HUDEP-2 (cell line): ENCODE results near the gene SH3GL1.

Source experiments
- DNase-seq, 76 experiments: peaks; one replicate each; lab custom pipeline; 2025; ENCODE audit not compliant: unreplicated experiment in 76 of 76; lab: John Stamatoyannopoulos, UW

The SH3GL1 gene

DNA sequence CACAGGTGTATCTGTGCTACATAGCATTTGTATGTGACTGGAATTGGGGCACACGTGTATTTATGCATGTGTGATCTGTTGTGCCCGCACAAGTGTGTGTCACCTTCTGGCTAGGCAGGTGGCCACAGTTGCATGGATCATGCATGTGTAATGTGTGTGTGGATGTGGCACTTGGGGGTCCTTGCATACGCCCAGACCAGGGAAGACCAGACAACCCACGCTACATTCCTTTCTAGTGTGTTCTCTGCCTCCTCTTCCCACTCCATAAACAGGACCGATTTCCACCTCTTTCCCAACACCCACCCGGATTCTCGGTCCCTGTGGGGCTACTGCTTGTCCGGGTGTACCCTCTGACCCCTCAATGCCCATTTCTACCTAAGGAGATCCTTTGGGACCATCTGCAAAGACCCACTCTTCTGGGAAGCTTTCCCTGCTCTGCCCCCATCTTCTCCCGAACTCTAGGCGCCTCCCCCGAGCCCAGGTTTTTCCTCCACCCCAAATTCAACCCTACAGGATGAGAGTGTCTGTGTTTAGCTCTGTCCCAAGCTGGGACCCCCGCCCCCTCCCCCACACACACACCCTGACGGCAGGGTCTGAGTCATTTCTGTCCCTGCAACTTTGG lies 74.0 kb downstream of the SH3GL1 start:
- DNase-seq = no peak

DNA sequence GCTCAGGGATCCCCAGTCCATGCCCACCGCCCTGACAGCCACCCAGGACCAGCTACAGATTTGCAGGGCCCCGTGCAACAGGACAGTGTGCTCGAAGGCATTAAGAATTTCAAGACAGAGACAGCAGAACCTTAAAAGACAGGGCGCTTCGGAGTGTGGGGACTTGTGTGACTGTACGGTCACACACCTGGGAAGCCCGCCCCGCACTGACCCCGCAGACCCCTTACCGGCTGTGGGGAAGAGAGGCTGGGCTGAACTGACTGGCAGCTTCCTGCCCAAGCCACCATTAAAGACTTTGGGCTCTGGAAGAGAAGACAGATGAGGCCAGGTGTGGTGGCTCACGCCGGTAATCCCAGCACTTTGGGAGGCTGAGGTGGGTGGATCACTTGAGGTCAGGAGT lies 76.1 kb downstream of the SH3GL1 start:
- DNase-seq = no peak

DNA sequence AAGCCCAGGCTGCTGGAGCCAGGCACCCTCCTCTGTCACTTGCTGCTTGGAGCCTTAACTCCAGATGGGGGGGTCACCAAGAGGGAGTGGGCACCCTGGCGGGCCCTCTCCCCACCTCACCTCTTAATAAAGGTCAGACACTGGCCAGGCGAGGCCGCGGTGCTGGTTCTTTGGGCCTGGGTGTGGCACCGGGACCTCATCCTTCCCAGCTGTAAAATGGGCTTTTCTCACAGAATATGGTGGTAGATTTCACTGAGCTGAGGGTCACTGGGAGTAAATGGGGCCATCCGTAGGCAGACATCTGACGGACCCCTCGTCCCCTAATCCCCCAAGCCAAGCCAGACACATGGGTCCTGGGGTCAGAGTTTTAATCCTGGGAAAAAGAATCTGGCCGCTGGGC lies 76.7 kb downstream of the SH3GL1 start:
- no peak for DNase-seq

DNA sequence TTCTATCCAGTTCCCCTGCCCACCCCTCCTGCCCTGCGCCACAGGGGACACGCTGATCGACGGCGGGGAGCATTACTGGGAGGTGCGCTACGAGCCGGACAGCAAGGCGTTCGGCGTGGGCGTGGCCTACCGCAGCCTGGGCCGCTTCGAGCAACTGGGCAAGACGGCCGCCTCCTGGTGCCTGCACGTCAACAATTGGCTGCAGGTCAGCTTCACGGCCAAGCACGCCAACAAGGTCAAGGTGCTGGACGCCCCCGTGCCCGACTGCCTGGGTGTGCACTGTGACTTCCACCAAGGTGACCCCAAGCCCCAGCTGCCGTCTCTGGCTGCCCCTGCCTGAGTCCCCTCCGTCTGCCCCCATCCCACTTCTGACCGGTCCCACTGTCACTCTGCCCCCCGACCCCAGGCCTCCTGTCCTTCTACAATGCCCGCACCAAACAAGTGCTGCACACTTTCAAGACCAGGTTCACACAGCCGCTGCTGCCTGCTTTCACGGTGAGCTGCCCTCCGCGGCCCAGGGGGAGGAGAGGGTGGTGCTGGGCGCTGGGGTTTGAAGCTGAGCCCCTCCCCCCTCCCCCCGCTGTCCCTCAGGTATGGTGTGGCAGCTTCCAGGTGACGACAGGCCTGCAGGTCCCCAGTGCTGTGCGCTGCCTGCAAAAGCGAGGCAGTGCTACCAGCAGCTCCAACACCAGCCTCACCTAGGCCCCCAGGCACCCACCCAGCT lies 77.2 kb downstream of the SH3GL1 start:
- DNase-seq = no peak

DNA sequence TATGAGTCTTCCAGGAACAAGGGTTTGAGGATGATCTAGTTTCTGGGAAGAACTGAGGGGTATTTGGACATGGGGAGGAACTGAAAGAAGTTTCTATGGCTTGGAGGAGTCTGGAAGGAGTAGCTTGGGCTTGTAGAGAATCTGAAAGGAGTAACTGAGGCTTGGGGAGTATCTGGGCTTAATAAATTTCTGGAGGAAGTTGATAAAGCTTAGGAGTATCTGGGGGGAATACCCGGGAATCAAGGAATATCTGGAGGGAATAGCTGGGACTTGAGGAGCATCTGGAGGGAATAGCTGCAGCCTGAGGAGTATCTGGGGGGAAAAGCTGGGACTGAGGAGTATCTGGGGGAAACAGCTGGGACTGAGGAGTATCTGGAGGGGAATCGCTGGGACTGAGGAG lies 79.9 kb downstream of the SH3GL1 start:
- DNase-seq = no peak

DNA sequence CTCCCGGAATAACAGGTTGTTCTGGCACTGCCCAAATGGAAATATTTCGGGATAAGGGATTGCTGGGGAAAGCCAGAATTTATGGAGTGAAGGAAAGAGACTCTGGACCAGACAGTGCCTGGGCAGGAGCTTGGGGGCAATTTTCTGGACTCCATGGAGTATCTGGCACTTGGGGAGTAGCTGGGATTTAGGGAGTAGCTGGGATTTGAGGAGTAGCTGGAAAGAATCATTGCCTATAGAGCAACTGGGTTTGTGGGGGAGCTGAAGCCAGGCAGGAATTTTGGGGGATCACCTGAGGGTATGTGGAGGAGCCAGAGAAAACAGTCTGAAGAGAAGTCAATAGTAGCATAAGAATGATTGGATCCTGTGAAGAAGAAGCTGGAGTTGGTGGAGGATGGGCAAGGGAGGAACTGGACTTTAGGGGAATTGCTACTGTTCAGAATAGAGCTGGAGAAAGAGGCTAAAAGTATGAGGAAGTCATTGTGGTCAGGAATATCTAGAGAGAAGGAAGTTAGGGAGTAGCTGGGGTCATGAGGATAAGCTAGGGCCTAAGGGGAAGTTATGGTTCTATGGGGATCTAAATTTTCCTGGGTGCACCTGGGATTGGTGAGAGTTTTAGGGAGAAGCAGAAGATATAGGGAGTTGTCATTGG lies 81.2 kb downstream of the SH3GL1 start:
- DNase-seq = no peak

DNA sequence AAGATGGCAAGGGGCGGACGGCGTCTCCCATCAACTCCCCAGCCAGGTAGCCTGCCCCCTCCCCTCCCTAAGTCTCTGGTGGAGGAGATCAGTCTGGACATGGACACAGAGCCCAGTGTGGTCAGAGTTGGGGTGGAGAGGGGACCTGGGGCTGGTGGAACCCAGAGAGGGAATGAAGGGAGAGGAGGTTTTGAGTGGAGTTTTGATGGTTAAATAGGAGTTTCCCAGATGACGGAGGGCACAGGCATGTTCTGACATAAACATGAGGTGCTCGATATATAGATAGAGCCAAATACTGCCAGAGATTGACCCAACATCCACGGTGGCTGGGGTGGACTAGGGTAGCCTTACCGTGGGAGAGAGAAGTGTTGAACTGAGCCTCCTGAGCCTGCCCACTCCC lies 81.9 kb downstream of the SH3GL1 start:
- DNase-seq = no peak

DNA sequence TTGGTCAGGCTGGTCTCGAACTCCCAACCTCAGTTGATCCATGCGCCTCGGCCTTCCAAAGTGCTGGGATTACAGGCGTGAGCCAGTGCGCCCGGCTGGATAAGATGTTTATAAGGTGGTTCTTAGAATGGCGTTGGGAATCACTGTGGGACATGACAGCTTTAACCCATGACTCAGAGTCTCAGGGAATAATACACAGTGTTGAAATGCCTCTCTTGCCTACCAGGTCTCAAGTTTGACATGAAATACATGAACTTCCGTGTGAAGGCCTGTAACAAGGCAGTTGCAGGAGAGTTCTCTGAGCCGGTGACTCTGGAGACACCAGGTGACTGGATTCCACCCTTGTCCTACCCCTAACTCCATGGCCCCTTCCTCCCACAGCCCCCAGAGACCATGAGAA lies 83.4 kb downstream of the SH3GL1 start:
- no peak for DNase-seq

DNA sequence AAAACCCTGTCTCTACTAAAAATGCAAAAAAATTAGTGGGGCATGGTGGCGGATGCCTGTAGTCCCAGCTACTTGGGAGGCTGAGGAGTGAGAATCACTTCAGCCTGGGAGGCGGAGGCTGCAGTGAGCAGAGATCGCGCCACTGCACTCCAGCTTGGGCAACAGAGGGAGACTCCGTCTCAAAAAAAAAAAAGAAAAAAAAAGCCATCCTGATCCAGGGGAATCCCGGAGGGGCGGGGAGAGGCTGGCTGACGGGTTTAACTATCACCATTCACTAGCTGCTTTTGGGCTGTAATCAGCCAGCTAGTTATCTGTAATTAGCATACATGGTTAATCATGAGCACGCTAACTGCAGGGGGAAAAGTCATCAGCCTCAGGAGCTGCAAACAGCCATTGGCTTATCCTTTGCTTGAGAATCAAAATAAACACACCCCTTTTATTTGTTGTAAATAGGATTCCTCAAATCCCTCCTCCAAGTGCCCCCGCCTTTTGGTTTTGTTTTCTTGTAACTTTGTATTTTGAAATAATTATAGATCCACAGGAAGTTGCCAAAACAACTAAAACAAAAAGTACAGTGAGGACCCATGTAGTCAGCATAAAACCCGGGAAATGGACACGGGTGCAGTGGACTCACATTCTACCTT lies 86.4 kb downstream of the SH3GL1 start:
- no peak for DNase-seq
